HG02798 (cell line): ENCODE measurements around the gene FGD6.
"Not testable (repeated sequence)": the region's sequence is repeated elsewhere in the genome, so short reads cannot be mapped to it uniquely, and the experiment has no call there.

Experiments used
- ATAC-seq: cut with Tn5 transposase; IDR thresholded peaks from one replicate; pipeline ENCODE4 v1.9.1; 2021; ENCODE audit warnings: mild to moderate bottlenecking; ENCODE audit not compliant: unreplicated experiment, poor library complexity

The FGD6 gene

DNA sequence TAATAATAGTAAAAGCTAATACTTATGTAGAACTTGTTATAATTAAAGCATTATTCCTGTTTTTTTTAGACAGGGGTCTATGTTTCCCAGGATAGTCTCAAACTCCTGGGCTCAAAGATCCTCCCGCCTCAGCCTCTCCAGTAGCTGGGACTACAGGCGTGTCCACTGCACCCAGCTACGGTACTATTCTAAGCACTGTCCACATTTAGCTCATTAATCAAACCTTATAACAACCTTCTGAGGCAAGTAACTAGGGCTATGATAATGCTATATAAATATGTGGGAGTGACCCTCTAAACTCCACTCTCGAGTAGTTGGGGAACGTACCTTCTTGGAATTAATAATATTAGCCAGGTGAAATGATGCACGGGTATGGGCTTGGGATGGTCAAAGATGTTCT, 83.2 kb downstream of the FGD6 start:
- ATAC-seq, result no peak

DNA sequence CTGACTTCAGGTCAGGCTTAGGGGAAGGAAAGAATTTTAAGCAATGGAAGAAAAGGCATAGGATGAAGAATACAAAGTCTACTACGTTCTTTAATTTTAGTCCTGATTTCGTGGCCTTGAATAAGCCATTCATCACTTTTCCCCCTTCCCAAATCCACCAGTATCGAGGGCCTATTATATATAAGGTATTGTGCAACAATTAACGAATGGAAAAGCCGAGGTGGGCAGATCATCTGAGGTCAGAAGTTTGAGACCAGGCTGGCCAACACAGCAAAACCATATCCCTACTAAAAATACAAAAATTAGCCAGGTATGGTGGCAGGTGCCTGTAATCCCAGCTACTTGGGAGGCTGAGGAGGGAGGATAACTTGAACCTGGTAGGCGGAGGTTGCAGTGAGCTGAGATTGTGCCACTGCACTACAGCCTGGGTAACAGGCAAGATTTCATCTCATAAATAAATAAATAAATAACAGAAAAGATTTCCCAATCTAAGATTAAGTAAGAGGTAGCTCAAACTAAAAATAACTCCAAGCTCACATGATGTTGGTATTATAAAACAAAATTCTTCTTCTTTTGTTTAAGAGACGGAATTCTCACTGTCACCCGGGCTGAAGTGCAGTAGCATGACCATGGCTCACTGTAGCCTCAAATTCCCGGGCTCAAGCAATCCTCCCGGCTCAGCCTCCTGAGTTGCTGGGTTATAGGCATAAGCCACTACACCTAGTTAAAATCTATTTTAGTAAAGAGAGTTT, 85.5 kb downstream of the FGD6 start:
- ATAC-seq, result no peak

DNA sequence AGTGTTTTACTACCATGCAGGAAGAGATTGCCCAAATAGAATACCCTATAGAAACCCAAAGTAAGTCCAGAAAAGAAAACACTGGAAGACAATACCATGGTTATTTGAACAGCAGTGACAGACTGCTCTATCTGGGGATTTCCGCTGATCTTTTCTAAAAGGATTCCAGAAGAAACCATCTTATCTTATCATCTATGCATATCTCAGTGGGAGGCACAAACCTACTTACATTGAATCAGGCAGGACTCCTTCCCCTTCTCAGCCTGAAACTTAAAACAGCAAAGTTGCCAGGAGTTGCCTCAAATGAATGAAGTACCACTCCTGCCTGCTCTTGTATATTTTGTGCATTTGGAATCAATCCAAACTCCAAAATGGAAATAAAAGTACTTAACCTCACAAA, 87.2 kb downstream of the FGD6 start:
- ATAC-seq, result no peak

DNA sequence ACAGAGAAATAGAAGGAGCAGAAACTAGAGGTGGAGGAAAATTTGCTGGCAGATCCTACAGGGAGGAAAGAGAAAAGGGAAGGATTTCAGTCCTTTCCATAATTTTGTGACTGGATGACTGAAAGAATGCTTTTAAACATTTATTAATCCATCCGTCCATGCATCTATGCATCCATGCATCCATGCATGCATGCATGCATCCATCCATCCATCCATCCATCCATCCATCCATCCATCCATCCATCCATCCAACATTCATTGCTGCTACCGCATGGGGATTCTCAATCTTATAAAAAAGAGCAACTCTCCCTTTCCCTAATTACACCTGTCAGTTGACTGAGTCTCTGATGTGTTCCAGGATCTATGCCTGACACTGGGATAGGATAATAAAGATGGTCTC, 88.2 kb downstream of the FGD6 start:
- no peak for ATAC-seq

DNA sequence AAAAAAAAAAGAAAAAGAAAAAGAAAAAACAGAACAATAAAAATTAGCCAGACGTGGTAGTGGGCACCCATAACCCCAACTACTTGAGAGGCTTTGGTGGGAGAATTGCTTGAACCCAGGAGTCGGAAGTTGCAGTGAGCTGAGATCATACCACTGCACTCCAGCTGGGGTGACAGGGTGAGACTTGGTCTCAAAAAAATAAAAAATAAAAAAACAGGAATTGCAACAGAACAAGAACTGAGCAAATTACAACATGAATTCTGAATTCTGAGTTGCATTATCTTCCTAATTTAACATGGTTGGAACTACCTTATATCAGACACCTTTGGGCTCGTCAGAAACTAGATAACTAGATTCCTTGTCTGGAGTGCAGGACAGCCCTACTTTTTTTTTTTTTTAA, 90.5 kb downstream of the FGD6 start:
- ATAC-seq, result no peak

DNA sequence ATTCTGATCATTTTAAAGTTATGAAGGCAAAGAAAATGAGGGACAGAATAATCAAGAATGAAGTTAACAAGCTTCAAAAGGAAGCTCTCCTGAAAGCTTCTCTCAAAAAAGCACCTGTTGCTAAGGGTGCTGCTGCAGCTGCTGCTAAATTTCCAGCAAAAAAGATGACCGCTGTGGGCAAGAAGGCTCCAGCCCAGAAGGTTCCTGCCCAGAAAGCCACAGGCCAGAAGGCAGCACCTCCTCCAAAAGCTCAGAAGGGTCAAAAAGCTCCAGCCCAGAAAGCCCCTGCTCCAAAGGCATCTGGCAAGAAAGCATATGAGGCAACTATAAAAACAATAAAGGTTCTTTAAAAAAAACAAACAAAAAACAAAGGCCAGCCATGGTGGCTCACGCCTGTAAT, 91.2 kb downstream of the FGD6 start:
- ATAC-seq, result no peak

DNA sequence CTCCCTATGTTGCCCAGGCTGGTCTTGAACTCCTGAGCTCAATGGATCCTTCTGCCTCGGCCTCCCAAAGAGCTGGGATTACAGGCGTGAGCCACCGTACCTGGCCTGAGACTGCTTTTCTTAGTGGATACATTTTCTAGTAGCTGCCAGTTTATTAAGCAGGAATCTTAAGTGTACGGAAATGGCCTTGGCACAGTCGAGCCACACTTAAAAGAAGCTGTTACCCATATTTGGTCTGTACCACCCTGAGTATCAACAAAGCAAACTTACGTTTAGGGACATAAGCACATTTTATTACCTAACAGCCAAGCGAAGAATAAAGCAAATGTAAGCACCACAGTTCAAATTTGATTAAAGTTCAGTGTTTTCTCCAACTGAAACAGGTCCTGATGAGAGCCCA, 93.2 kb downstream of the FGD6 start:
- ATAC-seq, result no peak

DNA sequence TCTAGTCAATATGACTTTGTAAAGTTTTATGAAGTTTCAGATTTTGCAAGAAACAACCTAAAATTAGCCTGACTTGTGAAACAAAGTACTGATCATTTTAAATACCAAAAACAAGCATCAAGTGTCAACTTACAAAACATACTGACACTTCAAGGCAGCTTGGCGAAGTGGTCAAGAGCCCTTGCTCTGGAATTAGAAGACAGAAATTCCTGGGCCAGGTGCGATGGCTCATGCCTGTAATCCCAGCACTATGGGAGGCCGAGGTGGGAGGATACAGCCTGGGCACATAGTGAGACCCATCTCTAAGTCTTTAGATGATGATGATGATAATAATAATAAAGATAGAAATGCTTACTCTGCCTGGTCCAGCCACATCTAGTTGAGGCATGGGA, 98.5 kb downstream of the FGD6 start:
- ATAC-seq, result no peak

DNA sequence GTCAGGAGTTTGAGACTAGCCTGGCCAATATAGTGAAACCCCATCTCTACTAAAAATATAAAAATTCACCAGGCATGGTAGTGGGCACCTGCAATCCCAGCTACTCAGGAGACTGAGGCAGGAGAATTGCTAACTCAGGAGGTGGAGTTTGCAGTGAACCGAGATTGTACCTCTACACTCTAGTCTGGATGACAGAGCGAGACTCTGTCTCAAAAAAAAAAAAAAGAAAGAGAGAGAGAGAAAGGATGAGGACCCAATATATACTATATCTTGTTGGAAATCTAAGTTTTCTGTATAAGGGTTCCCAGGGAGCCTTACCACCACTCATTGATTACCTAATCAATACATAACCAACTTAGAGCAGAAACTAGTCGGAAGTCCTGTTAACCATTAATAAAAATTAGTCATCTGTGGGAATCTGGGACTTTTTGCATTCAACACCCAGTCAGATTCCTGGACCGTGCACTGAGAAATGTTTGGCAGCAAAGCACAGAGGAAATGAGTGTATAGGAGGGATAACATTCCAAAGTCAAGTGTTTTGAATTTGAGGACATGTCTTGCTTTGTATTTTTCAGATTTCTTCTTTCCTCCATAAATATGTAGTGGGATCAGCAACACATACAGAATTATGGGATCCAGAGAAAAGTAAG, 99.0 kb downstream of the FGD6 start:
- ATAC-seq, result no peak

DNA sequence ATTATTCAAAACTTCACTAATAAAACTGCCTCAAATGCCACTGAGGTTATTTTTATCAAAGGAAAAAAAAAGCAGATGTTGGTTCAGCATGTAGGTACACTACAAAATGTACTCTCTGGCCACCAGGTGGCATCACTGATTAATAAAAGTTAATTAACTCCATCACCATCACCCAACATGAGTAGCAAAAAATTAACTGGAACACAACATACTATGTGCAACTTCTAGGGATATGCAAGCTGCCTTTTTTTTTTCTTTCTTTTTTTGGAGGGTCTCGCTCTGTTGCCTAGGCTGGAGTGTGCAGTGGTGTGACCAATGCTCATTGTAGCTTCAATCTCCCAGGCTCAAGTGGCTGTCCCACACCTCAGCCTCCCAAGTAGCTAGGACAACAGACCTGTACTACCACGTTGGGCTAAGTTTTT, 100.1 kb downstream of the FGD6 start:
- ATAC-seq, result peak; percentile 82

DNA sequence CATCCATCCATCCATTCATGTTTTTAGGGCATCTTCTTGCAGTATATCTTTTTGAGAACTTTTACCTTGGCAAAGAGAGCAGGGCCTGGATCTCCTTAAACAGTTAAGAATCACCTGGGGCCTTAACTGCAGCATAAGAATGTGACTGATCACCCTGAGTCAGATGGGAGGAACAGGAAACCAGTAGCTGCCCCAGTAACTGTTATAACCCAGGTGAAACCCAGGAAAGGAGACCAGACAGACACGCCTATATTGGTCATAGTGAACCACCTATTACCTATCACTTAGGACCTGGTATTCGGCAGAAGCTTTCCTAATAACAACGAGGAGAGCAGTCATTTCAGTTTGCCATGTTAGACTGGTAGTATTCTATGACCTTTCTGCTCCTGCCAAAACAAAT, 100.5 kb downstream of the FGD6 start:
- peak; percentile 34 for ATAC-seq

DNA sequence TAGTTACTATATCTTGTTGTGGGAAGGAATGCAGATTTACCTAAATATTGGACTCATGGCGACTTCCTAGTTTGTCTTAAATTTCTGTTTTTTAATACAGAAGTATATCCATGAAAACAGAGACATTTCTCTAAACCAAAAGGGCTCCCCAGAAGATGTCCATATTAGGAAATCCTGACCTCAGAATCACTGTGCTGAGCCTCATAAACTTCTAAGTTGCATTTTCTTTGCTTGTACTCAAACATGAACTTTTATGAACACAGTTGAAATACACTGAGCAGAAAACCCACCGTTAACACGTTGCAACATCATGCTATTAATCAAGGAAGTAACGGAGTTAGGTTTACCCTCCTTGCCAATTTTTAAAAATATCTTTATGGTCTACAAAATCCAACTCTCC, 100.9 kb downstream of the FGD6 start:
- ATAC-seq, result no peak

DNA sequence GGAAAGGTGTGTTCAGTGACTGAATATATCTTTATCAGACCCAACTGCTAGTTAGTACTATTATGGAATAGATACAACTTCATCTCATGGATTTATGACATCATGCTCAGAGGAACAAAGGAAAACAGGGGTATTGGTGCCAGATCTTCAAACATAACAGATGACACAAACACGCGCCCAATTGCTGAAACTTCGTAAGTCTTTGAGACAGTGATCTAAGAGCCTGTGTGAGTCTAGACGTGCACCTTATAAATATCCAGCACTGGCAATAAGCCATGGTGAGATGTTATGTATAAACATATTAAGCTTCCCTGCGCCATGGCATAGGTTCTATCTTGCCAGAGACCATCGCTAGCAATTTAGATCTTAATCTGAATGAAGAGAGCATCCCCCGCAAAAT, 101.6 kb downstream of the FGD6 start:
- ATAC-seq, result no peak

DNA sequence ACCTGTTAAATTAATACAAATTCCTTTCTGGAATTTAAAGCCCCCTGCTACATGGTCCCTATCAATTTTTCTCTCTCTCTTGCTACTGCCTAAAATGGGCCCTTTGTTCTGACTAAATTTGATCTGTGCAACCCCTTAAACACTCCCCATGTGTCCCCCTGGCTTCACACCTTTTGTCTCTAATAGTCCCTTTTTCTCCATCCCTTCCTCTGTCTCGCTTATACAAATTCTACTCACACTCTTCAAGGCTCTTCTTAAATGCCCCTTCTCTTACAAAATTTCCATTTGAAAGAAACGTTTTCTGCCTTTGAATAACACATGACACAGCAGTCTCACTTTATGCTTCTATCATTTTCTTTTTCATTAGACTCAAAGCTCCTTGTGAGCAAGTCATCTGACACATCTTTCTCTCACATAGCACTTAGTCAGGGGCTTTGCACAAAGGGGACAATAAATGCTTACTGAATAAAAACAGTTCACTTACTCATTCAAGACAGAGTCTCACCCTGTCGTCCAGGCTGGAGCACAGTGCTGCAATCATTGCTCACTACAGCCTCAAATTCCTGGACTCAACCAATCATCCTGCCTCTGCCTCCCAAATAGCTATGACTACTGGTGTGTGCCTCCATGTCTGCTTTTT, 102.4 kb downstream of the FGD6 start:
- no peak for ATAC-seq

DNA sequence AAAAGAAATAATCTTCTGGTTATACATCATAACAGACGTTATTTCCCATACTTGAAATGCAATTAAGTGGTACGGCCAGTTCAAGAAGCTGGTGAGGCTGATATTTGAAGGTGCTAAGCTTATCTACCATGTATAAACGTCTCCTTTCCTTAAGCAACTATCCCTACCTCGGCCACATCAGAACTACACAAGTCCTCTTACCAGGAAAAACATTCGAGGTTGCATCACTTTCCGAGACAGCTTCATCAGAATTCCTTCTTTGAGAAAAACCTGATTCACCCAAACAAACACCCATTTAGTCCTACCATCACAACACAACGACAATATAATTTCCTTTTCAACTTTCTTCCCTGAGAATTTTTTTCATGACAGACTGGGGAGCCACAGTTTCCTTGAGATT, 109.9 kb downstream of the FGD6 start:
- ATAC-seq, result no peak

DNA sequence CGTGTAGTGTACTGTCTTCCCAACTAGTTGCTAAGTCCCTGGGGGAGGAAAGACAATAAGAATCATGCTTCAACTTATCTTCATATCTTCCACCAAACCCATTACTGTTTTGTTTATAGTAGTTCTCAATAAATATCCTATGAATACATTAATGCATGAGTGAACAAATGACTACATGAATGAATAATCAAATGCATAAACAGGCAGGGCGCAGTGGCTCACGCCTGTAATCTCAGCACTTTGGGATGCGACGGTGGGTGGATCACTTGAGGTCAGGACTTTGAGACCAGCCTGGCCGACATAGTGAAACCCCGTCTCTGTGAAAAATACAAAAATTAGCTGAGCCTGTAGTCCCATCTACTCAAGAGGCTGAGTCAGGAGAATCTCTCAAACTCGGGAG, 111.7 kb downstream of the FGD6 start:
- no peak for ATAC-seq

DNA sequence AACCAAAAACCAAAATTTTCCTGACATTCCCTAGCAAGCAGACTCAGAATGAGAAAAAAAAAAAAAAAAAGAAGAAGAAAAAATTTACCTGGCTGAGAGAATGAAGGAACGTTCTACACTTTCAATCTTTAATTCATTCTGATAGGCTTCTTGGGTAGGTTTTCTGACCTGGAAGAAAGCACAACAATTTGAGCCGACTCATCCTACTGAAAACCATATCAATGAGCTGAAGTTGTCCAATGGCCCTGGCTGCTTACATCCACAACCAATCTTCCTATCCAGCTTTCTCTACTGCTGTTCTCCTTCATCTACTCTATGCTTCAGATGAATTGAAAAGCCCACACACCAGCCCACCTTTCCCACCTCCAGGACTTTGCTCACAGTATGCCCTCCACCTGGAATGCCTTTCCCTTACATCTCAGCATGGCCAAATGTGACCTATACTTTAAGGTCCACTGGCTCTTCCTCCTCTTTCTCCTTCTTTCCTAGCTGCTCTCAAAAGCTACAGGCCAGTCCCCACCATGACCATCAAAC, 112.3 kb downstream of the FGD6 start:
- no peak for ATAC-seq

DNA sequence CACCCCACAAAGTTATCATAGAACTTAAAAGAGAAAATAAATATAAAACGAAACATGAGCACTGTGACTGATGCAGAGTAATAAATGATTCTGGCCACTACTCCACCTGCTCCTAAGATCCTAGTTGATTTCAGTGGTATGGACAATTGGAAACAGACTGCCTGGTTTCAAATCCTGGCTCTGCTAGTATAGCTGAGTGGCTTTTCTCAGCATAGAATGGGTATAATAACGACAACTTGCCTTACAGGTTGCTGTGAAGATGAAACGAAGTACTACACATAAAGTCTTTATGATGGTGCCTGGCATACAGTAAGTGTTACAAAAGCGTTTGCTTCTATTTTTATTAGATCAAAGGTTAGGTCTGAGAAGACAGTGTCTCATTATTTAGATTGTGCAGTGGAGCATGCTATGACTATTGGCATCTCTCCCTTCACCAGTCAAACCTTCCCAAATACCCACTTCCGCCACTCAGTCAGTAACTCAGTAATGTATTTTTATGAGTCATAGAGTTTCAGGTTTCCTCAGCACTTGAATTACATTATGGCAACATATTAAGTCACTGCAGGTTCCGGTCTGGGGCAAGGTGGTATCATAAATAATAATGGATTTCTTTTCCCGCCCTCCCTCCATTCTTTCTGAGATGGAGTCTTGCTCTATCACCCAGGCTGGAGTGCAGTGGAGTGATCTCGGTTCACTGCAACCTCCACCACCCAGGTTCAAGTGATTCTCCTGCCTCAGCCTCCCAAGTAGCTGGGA, 114.2 kb downstream of the FGD6 start:
- ATAC-seq, result peak; percentile 96

DNA sequence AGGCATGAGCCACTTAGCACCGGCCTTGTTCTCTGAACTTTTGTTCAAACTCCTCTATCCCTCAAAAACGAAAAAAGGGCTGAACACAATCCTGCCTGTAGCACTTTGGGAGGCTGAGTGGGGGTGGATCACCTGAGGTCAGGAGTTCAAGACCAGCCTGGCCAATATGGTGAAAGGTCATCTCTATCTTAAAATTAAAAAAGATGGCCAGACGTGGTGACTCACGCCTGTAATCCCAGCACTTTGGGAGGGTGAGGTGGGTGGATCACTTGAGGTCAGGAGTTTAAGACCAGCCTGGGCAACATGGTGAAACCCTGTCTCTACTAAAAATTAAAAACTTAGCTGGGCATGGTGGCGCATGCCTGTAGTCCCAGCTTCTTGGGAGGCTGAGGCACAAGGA, 115.3 kb downstream of the FGD6 start:
- not testable (repeated sequence) for ATAC-seq

DNA sequence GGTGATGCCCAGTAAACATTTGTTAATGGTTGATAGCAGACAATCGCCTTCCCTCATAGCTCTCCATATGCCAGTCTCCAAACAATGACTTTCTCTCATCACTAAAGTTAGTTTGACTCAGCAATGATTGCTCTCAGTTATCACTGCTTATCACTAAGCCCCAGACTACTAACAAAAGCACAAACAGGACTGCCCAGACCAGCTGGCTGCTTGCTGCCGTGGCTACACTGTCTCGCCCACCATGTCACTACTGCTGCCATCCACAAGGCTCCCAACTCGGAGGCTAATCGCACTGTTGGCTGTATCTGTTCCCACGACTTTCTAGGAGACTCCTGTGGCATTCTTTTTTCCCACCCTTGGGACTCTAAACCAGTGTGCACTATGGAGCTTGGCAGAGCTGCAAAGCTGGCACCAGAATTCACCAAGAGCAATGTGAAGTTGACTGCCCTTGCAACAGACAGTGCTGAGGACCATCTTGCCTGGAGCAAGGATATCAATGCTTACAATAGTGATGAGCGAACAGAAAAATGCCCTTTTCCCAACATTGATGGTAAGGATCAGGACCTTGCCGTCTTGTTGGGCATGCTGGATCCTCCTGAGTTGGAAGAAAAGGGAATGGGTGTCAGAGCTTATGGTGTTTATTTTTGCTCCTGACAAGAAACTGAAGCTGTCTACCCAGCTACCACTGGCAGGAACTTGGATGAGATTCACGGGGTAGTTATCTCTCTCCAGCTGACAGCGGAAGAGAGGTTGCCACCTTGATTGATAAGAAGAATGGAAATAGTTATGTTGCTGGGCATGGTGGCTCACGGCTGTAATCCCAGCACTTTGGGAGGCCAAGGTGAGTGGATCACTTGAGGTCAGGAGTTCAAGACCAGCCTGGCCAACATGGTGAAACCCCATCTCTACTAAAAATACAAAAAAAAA, 116.7 kb downstream of the FGD6 start:
- no peak for ATAC-seq
